ENCODE measurements around the gene SPPL2A. TPM values are rescaled to one million over a fixed set of nuclear protein-coding genes. Genes with fewer than 3 reads are reported as not detected.

Gene SPPL2A
- total and polyA plus RNA-seq, 2 experiments from 2014 or later = 111 to 141 TPM

DNA sequence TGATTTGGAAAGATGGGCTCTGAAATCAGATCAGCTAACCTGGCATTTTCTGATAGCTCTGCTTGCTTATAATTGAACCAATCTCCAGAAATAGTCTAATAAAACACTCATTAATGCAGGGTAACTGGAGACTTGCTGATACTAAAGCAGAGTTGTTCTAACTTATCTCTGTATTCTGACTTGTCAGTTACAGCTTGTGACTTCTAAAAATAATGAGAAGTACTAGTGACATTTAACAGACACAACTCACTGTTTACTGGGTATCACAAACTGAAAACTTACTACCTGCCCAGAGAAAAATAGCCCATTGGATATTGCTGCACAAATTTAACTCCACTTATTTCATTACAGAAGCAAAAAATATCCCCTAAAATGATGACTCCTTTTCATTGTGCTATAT is 54.9 kb downstream of the SPPL2A start:
- Histone ChIP-seq H3K4me3 (no peak overlapping the region), H2AFZ (no peak overlapping the region), H3K27ac (no peak overlapping the region), H3K9me3 (ENCODE audit: low read depth) (no peaks in the 10 kb centered on the region), H3K79me2 (no peaks in the 10 kb centered on the region), H4K20me1 (ENCODE audit: insufficient read depth, poor library complexity, severe bottlenecking) (no peaks in the 10 kb centered on the region), H3K4me1 (ENCODE audit: insufficient read depth) (peaks cover 6% of the 10 kb centered on the region), H3K4me2 (no peak overlapping the region), H3K36me3 (replicated peaks; ENCODE audit: insufficient read depth, low read depth) (no peaks in the 10 kb centered on the region), H3K27me3 (no peaks in the 10 kb centered on the region), H3K9me2 (replicated peaks; ENCODE audit: insufficient read depth) (no peaks in the 10 kb centered on the region)
- no peak for DNase-seq (ENCODE audit: low spot score)
- TF ChIP-seq, protein P1, sequence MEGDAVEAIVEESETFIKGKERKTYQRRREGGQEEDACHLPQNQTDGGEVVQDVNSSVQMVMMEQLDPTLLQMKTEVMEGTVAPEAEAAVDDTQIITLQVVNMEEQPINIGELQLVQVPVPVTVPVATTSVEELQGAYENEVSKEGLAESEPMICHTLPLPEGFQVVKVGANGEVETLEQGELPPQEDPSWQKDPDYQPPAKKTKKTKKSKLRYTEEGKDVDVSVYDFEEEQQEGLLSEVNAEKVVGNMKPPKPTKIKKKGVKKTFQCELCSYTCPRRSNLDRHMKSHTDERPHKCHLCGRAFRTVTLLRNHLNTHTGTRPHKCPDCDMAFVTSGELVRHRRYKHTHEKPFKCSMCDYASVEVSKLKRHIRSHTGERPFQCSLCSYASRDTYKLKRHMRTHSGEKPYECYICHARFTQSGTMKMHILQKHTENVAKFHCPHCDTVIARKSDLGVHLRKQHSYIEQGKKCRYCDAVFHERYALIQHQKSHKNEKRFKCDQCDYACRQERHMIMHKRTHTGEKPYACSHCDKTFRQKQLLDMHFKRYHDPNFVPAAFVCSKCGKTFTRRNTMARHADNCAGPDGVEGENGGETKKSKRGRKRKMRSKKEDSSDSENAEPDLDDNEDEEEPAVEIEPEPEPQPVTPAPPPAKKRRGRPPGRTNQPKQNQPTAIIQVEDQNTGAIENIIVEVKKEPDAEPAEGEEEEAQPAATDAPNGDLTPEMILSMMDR (IDR thresholded peaks at IDR 0.05; ENCODE audit: poor library complexity) = no peak
- TF ChIP-seq EZH2 (IDR thresholded peaks at IDR 0.05; ENCODE audit: borderline replicate concordance) (no peak), EZH2phosphoT487 (IDR thresholded peaks at IDR 0.05; ENCODE audit: low read depth, severe bottlenecking, unreplicated experiment) (no peak)

DNA sequence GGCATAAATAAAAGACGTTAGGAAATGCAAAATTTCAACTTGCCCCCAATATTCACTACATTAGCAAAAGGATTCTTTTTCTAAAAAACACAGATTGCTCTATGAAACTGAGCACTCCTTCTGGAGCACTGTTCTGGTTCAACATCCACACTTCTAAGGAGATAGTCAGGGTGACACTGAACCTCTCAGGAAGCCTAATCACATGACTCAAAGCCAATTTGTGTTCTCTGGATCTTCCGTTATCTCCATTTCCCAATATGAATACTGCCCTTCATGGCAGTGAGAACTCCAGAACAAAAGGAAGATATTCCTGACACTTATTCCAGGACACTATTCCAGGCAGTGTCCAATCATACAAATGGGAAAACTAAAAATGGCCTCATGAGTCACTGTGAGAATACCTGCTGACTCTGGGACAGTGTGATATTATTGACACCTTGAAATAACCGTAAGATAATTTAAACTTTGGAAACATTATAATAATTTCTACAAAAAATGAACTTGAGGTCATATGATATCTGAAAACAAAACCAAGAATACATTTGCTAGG is 57.6 kb downstream of the SPPL2A start:
- 95% methylated on average over 3 of the region's 3 CpGs for WGBS (ENCODE audit: low lambda C conversion rate, missing lambda C conversion rate)
- H3K4me3 ChIP-seq = no peak overlapping the region

DNA sequence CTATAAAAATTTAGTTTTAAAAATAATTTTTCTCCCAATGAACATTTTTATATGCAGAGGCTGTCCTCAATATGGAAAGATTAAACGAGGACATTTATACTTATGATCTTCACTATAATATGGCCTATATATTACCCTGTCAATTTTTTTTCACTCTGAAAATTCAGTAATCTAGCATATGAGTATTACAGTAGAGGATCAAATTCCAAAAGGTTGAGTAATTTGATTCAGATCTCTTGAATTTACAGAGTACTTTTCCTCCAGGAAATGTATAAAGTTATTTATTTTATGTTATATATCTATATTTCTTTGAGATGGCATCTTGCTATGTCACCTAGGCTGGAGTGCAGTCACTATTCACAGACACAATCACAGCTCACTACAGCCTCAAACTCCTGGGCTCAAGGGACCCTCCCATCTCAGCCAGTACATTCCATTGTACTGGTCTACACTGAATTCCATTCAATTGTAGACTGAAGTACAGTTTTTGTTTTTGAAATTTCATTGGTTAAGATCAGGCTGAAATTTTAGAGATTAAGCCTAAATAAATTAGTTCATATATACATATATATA is 62.7 kb downstream of the SPPL2A start:
- Histone ChIP-seq H3K9me2 (replicated peaks; ENCODE audit: insufficient read depth) (no peaks in the 10 kb centered on the region), H2AFZ (no peak overlapping the region), H3K27me3 (no peaks in the 10 kb centered on the region), H3K4me3 (no peak overlapping the region), H4K20me1 (ENCODE audit: insufficient read depth, poor library complexity, severe bottlenecking) (no peaks in the 10 kb centered on the region), H3K79me2 (no peaks in the 10 kb centered on the region), H3K4me2 (no peak overlapping the region), H3K36me3 (replicated peaks; ENCODE audit: insufficient read depth, low read depth) (no peaks in the 10 kb centered on the region), H3K27ac (no peak overlapping the region), H3K9me3 (ENCODE audit: low read depth) (no peaks in the 10 kb centered on the region), H3K4me1 (ENCODE audit: insufficient read depth) (peaks cover 1% of the 10 kb centered on the region)
- no peak for DNase-seq (ENCODE audit: low spot score)
- WGBS (ENCODE audit: low lambda C conversion rate, missing lambda C conversion rate) = 97% methylated on average over 1 of the region's 1 CpG
- TF ChIP-seq, protein P1 (IDR thresholded peaks at IDR 0.05; ENCODE audit: poor library complexity) = no peak
- TF ChIP-seq EZH2 (IDR thresholded peaks at IDR 0.05; ENCODE audit: borderline replicate concordance) (no peak), EZH2phosphoT487 (IDR thresholded peaks at IDR 0.05; ENCODE audit: low read depth, severe bottlenecking, unreplicated experiment) (no peak)

More for the DNA sequence above, 57.6 kb downstream of the SPPL2A start:
- Histone ChIP-seq H3K27ac (no peak overlapping the region), H3K27me3 (no peaks in the 10 kb centered on the region), H3K36me3 (replicated peaks; ENCODE audit: insufficient read depth, low read depth) (no peaks in the 10 kb centered on the region), H2AFZ (no peak overlapping the region), H3K9me3 (ENCODE audit: low read depth) (no peaks in the 10 kb centered on the region), H3K4me2 (no peak overlapping the region), H3K9me2 (replicated peaks; ENCODE audit: insufficient read depth) (no peaks in the 10 kb centered on the region), H4K20me1 (ENCODE audit: insufficient read depth, poor library complexity, severe bottlenecking) (no peaks in the 10 kb centered on the region), H3K79me2 (no peaks in the 10 kb centered on the region), H3K4me1 (ENCODE audit: insufficient read depth) (peaks cover 6% of the 10 kb centered on the region)
- no peak for DNase-seq (ENCODE audit: low spot score)
- TF ChIP-seq EZH2 (IDR thresholded peaks at IDR 0.05; ENCODE audit: borderline replicate concordance) (no peak), EZH2phosphoT487 (IDR thresholded peaks at IDR 0.05; ENCODE audit: low read depth, severe bottlenecking, unreplicated experiment) (no peak)
- TF ChIP-seq, protein P1 (IDR thresholded peaks at IDR 0.05; ENCODE audit: poor library complexity) = no peak
